Activated CD4-positive, alpha-beta T cell treated with anti-CD3 and anti-CD28 coated beads for 4 hours (primary cell): ENCODE data around the gene APOC4.
"Not testable (repeated sequence)": the region's sequence is repeated elsewhere in the genome, so short reads cannot be mapped to it uniquely, and the experiment has no call there.

ENCODE experiments used
- DNase-seq, 2 donors: peaks; one replicate each; pipeline ENCODE4 v3.0.0-alpha.2; 2020

APOC4 gene

DNA sequence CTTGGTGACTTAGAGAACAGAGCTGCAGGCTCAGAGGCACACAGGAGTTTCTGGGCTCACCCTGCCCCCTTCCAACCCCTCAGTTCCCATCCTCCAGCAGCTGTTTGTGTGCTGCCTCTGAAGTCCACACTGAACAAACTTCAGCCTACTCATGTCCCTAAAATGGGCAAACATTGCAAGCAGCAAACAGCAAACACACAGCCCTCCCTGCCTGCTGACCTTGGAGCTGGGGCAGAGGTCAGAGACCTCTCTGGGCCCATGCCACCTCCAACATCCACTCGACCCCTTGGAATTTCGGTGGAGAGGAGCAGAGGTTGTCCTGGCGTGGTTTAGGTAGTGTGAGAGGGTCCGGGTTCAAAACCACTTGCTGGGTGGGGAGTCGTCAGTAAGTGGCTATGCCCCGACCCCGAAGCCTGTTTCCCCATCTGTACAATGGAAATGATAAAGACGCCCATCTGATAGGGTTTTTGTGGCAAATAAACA is 17.8 kb upstream of the APOC4 start:
- DNase-seq, result no peak

- DNase-seq, result no peak
Observed at GRCh38 chr19:44925114-44925891, 16.7 kb upstream of the APOC4 start.

- DNase-seq, result not testable (repeated sequence)
Observed at GRCh38 chr19:44926245-44927077, 15.6 kb upstream of the APOC4 start.

GRCh38 chr19:44927746-44928145 is 14.3 kb upstream of the APOC4 start:
- no peak for DNase-seq

- no peak for DNase-seq
Observed at GRCh38 chr19:44930088-44930487, 11.9 kb upstream of the APOC4 start.

DNA sequence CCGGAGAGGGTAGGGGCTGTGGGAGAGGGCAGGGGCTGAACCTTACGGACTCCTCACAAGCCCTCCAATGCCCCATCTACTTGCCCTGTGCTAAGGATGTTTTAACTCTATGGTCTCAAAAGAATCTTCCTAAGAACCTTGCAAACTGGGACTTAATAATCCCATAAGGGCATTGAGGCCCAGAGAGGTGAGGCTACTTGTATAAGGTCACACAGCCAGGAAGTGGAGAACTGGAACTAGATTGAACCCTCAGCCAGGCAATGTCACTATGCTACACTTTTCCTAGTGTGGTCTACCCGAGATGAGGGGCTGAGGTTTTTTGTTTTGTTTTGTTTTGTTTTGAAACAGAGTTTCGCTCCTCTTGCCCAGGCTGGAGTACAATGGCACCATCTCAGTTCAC is 10.5 kb upstream of the APOC4 start:
- DNase-seq, result no peak

DNA sequence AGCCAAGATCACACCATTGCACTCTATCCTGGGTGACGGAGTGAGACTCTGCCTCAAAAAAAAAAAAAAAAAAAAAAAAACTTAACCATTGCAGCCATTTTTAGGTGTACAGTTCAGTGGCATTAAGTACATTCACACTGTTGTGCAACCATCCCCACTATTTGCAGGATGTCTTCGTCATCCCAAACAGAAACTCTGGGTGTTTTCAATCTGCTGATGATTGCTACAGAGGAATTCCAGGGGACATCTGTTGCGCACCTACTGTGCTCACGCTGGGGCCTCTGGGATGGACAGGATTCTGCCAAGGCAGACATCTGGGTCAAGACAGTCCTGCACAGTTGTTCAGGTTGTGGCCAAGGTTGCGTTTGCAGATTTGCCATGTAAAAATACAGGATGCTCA is 2.4 kb upstream of the APOC4 start:
- DNase-seq, result no peak

DNA sequence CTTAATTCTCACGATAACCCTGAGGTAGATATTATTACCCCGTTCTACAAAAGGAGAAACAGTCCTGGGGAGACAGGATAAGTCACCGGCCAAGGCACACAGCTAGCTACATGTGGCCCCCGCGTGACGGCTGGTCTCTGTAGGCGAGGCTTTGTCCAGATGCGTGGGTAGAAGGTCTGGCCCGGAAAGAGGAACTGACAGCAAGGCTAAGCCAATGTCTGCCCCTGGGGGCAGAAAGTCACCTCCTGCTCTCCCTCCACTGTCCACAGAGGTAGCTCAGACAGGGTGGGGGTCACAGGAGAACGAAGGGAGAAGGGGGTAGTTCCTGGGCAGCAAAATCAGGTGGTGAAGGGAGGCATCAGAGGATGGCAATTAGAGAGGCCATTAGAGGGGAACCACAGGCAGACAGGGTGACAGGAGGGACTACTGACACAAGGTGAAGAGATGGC is 1.8 kb downstream of the APOC4 start:
- DNase-seq, result no peak

- DNase-seq, result no peak
Observed at GRCh38 chr19:44947041-44947581, 5.1 kb downstream of the APOC4 start.

GRCh38 chr19:44948237-44948636 is 6.2 kb downstream of the APOC4 start:
- DNase-seq, result no peak

DNA sequence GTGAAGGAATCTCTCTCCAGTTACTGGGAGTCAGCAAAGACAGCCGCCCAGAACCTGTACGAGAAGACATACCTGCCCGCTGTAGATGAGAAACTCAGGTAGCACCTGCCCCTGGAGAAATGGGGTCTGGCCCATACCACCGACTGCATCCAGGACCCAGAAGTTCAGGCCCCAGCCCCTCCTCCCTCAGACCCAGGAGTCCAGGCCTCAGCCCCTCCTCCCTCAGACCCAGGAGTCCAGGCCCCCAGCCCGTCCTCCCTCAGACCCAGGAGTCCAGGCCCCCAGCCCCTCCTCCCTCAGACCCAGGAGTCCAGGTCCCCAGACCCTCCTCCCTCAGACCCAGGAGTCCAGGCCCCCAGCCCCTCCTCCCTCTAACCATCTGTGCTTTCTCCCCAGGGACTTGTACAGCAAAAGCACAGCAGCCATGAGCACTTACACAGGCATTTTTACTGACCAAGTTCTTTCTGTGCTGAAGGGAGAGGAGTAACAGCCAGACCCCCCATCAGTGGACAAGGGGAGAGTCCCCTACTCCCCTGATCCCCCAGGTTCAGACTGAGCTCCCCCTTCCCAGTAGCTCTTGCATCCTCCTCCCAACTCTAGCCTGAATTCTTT is 6.8 kb downstream of the APOC4 start:
- no peak for DNase-seq

DNA sequence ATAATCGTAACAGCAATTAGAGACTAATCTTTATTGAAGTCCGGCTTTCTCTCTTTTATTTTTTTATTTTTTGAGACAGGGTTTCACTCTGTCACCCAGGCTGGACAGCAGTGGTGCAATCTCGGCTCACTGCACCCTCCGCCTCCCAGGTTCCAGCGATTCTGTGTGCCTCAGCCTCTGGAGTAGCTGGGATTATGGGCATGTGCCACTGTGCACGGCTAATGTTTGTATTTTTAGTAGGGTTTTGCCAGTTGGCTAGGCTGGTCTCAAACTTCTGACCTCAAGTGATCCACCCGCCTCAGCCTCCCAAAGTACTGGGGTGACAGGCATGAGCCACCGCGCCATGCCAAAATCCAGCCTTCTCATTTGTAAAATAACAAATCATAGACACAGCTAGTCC is 7.5 kb downstream of the APOC4 start:
- DNase-seq, result no peak

- peak; percentile 67 to 73 for DNase-seq
Observed at GRCh38 chr19:44951179-44952159, 9.4 kb downstream of the APOC4 start.

GRCh38 chr19:44954278-44954648 is 12.2 kb downstream of the APOC4 start:
- no peak for DNase-seq

- DNase-seq, result peak; percentile 95 to 96
Observed at GRCh38 chr19:44954649-44955504, 12.8 kb downstream of the APOC4 start, which contains the start of gene CLPTM1. Gene CLPTM1 (plus strand): TSS chr19:44955380. CDS start chr19:44955396, 16 bp downstream.

GRCh38 chr19:44955505-44956439 is 13.7 kb downstream of the APOC4 start:
- DNase-seq, result peak in 1 of 2 donors; percentile 8

DNA sequence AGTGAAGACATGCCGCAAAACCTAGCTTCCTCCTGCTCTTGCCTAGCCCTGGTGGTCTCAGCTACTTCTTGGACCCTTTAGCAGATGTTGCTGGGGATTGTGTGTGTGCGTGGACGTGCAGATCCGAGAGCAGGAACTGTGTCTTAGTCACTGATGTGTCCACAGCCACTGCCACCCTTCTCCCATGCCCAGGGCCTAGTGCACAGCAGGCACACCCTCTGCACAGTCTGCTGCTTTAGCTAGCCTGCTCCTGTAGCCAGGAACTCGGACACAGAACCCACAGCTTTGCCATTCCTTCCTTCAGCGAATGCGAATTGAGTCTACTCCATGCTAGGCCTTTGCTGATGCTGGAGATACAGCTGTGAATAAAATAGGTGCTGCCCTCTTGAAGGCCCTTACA is 15.5 kb downstream of the APOC4 start:
- no peak for DNase-seq

DNA sequence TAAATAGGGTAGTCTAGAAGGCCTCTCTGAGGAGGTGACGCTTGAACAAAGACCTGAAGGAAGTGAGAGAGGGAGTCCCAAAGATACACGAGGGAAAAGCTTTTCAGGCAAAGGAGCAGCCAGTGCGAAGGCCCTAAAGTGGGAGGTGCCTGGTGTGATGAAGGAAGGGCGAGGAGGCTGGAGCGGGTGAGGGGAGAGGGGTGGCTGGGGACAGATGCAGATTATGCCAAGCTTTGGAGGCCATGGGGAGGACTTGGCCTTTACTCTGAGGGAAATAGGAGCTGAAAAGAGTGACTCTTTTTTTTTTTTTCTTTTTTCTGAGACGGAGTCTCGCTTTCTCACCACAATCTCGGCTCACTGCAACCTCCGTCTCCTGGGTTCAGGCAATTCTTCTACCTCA is 16.1 kb downstream of the APOC4 start:
- no peak for DNase-seq

GRCh38 chr19:44959691-44960090 is 17.7 kb downstream of the APOC4 start:
- DNase-seq, result no peak
